ENCODE data around the gene CHIC2.

The CHIC2 gene

DNA sequence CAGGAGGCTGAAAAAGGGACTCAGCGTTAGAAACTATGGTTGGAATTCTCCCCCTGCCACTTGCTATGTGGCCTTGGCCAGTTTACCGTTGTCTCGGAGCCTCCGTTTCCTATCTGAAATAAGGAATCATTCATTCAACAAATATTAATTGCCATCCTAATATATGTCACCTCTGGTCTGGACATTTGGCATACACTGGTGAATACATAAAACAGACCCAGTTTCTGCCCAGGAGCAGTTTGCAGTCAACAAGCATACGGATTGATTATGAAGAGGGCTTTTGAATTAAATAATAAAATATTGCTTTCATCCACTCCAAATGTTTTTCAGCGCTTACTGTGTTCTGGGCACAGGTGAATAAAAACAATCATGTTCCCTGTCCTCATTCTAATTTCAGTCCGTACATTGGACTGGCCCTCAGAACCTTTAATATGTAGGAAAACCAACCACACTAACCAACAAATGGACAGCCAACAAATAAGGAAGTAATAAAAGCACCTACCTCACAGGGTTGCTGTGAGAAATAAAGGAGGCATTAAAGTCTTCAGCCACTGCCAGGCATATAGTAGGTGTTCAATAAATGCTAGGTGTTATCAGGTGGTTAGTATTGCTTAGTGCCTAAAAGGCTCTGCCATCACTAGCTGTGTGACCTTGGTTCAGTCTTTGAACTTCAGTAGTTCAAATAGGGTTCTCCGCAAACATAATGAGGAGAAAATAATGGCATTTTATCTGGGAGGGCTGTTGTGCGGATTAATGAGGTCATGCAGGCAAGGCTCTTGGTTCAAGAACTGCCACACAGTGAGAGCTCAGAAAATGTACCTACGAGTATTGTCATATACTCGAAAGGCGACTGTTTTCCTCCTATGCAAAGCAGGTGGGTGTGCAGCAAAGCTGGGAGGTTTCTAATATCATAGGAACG lies 28.3 kb upstream of the CHIC2 start:
- DNase-seq = no peak

DNA sequence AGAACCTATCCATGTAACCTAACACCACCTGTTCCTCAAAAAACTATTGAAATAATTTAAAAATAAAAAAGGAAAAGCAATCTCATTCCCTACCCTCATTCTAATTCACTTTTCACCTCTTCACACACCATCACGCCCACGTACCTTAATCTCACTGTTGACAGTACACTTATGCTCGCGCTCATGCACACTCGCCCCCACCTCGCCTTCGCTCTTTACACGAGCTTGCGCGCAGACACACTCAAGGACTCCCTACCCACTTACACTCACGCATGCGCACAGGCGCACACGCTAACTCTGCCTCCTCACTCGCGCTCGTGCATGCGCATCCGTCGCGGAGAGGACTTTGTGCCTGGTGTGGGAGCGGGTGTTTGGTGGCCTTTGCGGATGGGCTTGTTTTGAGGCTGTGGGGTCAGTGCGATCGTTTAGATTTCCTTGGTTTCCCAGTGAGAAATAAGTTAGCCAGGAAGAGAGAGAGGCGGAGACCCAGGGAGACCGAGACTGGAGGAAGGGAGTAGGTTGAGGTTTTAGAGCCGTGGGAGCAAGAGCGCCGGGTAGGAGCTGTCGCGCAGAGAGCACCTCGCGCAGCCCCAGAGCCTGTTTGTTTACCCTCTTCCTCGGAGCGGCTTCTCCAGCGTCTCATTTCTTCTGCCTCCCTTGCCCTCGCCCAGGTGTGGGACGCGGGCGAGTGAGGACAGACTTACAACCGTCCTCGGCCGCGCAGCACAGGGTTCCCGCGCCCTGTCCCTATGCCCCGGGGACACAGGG lies 27.4 kb upstream of the CHIC2 start:
- DNase-seq = peak; percentile 17

DNA sequence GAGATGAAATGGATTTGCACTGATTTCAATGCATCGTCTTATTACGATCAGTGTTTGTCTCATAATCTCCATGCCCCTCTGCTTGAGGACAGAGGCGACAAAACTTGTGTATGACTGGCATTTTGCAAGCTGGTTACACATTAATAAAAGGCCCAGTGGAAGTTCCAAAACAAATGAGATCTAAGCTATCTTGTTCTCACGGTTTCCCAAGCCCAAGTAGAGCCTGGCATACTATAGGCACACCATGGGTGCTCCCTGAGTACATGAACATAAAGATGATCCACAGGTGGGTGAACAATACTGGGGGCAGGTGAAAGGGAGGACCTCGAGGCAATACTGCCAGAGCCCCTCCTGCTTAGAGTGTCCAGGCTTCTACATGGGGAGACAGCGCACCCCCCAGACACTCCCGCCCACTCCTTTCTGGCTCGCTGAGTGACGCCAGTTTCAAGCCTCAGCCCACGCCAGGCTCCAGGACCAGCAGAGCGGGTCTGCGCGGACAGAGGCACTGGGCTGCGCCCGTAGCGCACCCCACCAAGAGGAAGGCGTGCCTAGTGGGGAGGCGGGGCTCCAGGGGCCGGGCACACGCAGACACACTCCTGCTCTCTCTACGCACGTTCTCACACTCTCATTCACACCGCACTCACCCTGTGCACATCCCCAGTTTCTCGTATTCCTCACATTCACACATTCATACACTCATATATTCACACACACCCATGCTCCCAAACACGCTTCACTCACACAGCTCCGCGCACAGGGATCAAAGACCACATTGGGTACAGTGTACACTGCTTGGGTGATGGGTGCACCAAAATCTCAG lies 26.6 kb upstream of the CHIC2 start:
- DNase-seq = no peak

DNA sequence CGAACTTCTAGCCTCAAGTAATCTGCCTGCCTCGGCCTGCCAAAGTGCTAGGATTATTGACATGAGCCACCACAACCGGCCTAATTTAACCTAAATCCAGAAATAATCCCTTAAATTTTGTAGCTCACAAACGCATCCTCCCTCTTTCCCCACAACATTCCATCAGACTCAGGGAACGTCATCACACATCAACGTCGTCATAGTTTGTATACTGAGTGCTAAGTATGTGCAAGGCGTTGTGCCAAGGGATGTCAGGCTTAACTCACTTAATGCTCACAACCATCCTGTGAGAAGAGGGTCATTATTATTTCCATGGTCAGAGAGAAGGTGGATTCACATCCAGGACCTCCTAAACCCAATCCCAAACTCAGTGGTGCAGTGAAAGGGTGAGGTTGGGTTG lies 26.0 kb upstream of the CHIC2 start:
- DNase-seq = no peak

DNA sequence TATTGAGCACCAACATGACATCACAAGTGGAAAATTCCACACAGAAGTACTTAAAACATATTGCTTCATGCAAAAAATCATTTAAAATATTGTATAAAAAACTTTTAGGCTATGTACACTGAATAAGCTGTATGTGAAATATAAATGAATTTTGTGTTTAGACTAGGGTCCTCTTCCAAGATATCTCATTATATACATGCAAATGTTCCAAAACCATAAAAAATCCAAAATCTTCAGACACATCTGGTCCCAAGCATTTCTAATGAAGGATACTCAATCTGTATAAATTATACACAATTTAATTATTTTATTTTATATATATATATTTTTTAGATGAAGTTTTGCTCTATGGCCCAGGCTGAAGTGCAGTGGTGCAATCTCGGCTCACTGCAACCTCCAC lies 25.5 kb upstream of the CHIC2 start:
- no peak for DNase-seq

DNA sequence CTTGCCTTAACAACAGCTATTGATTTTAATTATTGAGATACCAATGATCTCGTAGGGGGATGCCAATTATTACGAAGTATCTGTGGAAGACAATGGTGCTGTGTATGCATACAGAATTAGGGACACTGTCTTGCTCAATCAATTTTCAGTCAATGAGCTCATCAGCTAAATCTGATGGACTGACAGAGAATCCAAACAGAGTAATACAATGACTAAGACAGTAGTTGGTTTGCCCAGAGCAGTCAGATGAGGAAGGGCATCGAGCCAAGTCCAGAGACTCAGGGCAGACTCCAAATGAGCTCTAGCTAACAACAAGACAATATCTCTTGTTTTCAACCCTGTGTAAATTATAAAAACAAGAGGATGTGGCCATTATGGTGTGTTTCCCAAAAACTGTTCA lies 20.9 kb upstream of the CHIC2 start:
- no peak for DNase-seq

DNA sequence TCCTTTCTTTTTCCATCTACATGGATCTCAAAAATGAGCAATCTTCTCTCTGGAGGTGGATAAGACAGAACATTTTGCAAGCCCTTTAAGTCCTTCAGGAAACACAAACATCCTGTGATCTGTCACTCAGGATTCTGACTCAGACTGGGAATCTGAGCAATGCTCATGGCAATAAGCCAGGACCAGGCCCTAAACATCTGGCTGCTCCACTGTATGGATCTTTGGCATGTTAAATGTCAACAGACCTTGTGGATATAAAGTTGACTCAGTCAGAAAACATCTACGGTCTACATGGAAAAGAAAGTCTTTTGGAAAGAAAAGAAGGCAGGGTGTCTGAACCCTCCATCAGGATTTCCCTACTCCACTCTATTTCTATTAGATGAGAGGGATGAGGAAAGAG lies 17.8 kb upstream of the CHIC2 start:
- DNase-seq = no peak

DNA sequence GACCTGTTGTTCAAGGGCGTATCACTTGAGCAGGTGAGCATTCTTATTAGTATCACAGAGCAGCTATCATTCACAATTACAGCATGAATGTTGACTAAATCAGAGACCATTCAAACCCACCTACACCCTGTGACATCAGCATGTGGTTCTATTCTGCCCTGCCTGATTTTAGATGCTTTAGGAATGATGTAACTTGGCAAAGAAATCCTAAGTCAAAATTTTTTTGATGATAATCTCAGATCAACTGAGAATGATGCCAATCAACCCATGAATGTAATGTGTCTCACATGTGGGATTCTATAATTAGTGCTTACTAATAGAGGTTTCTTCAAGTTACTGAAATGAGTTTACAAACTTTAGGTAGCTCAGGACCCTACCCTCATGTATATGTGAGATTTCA lies 13.4 kb upstream of the CHIC2 start:
- no peak for DNase-seq

DNA sequence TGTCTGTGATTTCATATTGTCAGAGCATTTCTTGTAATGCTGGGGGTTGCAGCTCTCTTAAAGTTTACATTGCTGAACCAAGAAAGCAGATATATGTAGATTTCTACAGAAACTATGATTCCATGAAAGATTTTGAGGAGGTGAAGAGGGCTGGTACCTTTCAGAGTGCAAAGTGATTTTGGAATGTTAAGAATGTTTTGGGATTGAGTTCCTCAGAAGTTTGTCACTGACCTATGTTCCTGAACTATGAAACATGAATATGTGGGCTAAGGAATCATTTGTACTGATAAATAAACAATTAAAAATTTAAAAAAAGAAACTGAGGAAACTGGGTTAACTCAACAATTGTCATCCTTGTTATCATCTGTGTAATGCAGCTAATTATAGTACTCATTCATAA lies 12.3 kb upstream of the CHIC2 start:
- DNase-seq = no peak

DNA sequence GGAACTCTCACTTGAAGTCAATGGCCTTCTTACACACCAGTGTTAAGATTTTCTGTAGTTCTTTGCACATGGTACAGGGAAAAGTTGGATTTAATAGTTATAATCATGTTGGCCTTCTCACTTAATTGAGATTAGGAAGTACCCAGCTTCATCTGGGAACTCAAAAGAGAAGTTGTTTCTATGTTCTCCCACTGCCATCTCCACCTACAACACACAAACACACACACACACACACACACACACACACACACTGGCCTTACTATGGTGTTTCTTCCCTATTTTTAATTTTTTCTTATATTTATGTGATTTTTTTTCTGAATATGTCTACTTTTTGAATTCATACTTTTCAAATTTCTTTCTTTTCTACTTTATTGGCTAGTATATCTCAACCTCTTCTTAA lies 10.0 kb upstream of the CHIC2 start:
- no peak for DNase-seq

DNA sequence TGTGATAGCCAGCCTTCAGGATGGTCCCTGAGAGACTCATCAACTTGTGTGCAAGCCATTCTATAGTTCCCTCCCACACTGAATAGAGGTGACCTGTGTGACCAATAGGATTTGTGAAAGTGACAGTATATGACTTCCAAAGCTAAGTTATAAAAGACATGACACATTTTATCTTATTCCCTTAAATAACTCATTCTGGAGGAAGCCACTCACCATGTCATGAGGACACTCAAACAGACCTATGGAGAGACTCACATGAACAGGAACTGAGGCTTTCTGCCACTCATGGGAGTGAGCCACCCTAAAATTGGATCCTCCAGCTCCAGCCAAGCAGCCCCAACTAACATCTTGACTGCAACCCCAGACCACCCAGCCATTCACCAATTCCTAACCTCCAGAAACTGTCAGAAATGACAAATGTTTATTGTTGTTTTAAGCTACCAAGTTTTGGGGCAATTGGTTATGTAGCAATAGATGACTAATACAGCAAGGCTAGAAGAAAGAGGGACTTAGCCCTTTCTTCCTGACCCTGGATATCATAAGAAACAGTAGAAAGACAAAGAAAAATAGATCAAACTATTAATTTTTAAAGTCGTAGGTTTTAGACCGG lies 9.0 kb upstream of the CHIC2 start:
- no peak for DNase-seq

DNA sequence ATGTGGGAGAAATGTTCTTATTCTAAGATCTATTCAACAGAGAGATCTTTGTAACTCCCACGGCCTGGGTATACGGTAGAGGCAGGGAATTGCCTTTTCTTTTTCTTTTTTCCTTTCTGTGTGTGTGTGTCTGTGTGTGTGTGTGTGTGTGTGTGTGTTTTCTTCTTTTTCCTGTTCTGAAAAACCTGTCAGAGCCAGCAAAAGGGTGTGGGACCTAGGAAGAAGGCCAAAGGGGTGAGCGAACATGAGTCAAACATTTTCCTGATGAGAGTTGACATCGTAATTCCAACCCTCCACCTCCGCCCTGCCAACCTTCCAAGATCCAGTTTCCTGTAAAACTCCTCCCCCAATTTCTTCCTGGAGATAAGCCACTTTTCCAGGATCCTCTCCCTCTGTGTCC lies 2.8 kb upstream of the CHIC2 start:
- no peak for DNase-seq

DNA sequence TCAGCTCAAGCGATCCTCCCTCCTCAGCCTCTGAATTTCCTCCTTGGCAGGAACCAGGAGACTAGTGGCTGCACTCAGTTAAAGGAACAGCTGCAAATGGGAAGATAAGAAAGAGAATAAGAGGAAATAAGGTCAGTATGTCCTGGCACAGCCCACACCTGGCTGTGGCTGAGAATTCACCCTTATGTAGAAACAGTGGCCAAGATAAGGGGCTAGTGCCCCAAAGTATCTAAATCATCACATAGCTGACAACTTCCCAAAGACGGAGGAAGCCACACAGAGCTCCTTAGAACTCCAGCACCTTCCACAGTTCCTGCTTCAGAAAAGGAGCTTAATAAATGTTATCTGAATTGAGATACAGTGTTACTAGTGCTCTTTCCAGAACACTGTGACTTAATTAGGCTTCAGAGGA lies 2.3 kb upstream of the CHIC2 start:
- no peak for DNase-seq

DNA sequence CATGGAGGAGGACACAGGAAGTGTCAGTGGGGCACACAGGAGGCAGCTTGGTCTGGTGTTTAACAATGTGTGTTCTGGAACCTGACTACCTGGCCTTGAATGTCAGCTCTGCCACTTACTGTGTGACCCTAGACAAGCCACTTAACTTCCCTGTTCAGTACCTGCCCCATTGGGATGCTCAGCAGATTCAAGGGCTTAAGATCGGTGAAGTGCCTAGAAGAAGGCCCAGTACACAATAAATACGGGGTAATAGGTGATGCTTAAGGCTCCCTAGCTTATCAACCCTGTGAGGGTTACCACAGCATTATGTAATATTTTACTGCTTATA lies 1.6 kb upstream of the CHIC2 start:
- DNase-seq = no peak

DNA sequence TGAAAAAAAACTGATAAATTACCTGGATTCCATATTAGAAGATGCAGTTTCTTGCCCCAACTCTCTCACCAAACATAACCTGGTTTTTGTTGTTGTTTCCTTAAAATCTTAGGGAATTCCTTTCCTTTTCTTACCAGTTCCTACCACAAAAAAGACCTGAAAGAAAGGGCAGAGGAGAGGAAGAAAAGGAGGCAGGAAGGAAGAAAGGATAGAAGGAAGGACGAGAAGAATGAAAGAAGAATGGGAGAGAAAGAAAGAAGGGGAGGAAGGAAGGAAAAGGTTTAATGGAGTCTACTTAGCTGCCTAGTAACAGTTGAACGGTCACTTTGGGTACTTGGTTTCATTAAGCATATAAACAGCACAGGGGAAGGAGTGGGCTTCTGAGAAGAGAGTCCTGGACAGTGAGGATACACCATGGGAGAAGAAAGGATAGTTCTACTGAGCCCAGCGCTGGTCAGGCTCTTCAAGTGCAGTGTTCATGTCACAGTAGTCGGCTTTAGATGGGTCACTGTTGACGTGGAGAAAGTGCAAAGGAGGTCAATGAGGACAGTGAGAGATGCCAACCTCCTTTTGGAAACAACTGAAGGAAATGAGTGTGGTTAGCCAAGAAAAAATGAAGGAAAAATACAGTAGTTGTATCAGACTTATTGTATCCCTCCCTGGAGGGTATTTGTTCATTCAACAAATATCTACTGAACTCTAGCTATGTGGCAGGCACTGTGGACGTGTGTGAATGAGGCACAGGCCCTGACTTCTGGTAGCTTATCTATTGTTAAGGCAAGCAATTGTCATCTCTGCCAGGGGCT lies 1.1 kb upstream of the CHIC2 start:
- DNase-seq = no peak

DNA sequence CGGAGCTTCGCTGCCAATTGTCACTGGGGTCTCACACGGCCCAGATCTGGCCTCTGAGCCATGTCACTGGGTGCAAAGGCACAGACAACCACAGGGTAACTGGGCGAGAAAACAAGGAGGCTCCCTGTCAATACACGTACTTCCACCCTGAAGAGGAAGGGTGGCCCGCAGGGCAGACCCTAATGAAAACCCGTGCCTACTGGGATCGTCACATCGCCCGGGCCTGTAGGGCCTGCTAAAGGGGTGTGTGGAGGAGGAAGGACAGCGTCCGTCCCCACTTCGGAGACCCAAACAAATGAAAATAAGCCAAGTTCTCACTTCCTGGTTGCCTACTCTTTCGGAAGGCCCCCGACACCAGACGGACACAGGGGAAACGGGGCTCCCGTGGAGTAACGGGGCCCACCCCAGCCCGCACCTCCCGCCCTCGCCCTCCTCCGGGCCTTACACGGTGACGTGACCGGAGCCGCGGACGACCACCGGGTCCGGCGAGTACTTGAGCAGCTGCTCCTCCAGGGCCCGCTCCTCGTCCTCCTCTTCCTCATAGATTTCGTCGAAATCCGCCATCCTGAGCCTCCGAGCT lies 578 bp downstream of the CHIC2 start:
- DNase-seq = no peak

DNA sequence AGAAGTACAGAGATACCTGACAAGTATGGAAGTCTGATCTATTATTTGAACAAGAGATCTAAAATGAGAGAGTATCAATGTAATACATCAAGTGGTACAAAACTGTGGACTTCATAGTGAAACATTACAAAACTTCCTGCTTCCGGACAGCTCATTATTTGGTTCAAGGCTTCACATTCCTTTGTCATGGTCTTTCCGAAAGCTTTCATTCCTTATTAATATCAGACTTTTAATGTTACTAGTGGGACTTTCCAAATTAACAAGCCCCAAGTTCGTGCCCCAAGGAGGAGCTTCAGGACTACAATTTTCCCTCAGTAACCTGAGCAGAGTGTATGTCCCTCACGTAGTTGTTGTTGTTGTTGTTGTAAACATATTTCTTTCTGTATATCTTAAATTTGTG lies 1.2 kb downstream of the CHIC2 start:
- DNase-seq = no peak

DNA sequence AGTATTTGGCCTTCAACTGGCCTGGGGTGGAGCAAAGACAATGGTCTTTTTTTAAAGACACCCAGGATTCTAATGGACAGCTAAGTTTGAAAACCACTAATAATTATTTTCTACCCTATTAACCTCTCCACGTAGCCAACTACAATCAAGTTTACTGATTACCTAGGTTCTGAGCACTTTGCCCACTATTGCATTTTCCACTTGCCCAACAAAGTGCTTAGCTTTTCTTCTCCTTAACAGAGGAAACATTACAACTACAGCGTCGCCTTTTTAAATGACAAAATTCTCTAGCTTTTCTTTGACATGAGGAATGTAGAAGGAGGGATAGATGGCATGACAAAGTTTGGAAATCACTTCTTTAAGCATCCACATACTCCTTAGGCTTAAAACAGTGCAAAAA lies 2.0 kb downstream of the CHIC2 start:
- DNase-seq = no peak

DNA sequence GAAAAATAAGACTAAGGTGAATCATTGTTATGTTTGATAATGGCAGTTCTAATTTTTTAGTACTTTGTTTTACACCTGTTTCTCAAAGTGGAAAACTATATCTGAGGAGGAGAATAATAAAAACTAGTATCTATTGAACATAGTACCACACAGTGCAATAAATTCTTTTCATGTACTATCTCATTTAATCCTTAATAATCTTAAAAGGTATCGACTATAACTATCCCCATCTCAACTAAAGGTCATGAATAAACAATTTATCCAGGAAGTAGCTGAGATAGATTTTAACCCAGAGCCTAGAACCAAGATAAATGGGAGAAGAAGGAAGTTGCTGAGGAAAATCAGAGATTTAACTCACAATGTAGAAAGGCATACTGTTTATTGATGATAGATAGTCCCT lies 2.5 kb downstream of the CHIC2 start:
- no peak for DNase-seq

DNA sequence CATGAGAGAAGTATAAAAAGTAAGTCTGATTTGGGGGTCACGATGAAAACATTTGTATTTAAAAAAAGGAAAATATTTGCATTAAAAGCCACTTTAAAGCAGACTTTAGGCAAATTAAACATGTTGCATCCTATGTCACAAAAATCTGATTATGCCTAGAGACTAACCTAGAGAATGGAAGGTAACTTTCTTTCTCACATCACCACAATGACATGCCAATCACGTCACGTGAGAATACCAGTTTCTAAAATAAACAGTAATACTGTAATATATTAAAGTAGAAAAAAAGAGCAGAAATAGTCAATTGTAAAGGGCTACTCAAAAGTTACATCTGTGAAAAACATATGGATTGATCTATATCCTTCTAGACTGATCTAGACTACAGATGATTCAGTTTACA lies 3.3 kb downstream of the CHIC2 start:
- DNase-seq = no peak

DNA sequence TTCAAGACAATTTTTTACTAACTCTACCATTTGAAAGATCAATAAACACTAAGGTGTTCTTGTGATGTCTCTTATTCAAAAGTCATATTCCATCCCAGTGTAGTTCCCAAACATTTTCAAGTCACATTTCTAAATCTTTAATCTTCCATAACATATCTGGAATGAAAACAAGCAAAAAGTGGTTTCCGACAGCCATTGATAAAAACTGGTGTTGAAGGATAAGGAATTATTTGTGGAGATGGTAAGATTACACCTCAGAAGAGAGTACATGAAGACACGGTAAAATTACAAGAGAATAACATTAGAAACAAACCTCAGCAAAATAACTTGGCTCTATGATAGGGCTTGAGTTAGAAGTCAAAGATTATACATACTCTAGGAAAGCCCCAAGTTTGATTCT lies 4.3 kb downstream of the CHIC2 start:
- no peak for DNase-seq

DNA sequence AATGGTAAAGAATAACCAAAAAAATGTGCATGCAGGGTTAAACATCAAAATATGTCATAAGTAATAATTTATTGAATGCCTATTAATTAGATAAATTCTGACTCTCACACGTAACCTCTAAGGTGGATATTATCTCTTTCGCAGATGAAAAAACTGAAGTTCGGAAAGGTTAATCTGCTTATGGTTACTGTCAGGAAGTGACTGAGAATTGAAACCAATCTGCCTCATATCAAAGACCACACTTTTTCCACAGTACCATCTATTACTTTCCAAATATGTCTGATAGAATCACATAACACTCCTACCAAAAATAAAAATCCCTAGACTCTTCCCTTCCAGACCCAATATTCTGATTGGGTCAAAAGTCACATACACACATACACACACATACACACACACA lies 6.2 kb downstream of the CHIC2 start:
- DNase-seq = no peak

All from NCI-H1105 (cell line).